Measurements from ENCODE around the gene KRTAP5-2.
A peak's percentile ranks its signal among the peaks of the same experiment; 100 is the strongest.
"Not testable (repeated sequence)": the region's sequence is repeated elsewhere in the genome, so short reads cannot be mapped to it uniquely, and the experiment has no call there.

KRTAP5-2 gene

DNA sequence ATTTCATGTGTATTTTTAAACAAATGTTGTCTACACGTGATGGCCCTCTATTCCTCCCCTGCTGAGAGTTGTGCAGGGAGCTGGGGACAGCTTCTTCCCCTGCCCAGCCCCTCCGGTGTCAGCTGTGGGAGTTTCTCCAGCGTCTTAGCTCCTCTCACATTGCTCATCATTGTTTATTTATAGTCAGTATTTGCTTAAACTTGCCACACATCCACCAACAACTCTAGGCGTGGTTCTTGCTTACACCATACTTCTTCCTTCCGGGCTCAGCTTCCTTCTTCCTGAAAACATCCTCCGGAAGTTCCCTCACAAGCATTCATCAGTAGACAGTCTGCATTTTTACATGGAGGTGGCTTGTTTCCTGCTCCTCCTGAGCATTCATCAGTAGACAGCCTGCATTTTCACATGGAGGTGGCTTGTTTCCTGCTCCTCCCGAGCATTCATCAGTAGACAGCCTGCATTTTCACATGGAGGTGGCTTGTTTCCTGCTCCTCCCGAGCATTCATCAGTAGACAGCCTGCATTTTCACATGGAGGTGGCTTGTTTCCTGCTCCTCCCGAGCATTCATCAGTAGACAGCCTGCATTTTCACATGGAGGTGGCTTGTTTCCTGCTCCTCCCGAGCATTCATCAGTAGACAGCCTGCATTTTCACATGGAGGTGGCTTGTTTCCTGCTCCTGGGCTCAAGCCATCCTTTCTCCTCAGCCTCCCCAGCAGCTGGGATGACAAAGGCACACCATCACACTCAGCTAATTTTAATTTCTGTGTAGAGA, 8.7 kb downstream of the KRTAP5-2 start:
- DNase-seq, result peak; percentile 61

DNA sequence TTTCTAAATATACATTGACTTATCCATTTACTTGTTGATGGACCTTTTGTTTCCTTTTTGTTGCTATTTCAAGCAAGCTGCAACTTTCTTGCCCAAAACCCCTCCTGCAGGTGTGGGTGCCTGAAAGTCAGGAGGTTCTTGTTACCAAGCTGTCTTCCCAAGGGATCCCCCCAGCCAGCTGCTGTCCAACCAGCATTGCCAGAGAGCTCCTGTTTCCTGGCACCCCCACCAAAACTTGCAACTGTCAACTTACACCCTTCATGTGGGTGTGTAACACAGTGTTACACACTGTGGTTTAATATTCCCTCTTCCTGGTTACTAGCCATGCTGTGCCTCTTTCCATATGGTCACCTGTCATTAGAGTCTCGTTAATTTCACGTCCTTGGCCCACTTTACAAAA, 11.4 kb downstream of the KRTAP5-2 start:
- no peak for DNase-seq

DNA sequence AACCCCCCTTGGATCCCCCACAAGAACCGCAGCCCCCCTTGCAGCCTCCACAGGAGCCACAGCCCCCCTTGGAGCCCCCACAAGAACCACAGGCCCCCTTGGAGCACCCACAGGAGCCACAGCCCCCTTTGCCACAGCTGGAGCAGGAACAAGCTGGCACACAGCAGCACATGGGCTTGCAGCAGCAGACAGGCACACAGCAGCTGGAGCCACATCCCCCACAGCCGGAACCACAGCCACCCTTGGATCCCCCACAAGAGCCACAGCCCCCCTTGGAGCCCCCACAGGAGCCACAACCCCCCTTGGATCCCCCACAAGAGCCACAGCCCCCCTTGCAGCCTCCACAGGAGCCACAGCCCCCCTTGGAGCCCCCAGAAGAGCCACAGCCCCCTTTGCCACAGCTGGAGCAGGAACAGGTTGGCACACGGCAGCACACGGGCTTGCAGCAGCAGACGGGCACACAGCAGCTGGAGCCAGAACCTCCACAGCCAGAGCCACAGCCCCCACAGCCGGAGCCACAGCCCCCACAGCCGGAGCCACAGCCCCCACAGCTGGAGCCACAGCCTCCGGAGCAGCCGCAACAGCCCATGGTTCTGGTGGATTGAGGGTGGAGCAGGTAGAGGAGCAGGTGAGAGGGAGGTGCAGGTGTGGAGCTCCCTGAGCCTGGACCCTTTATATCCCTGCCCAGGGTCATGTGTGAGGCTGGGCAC, 13.3 kb downstream of the KRTAP5-2 start, which contains the start of gene KRTAP5-1:
Gene KRTAP5-1 (minus strand): TSS at position 623 of the 710 bp plus-strand sequence. CDS start 34 bp downstream, at position 589.
- not testable (repeated sequence) for DNase-seq

DNA sequence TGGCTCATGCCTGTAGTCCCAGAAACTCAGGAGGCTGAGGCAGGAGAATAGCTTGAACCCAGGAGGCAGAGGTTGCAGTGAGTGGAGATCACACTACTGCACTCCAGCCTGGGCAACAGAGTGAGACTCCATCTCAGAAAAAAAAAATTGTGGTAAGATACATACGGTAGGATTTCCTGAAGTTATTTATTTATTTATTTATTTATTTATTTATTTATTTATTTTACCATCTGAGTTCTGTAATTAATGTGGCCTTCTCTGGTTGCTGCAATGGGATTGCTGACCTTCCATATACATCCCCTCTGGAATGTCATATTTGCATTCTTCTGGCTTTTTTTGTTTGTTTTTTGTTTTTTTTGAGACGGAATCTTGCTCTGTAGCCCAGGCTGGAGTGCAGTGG, 15.2 kb downstream of the KRTAP5-2 start:
- not testable (repeated sequence) for DNase-seq

DNA sequence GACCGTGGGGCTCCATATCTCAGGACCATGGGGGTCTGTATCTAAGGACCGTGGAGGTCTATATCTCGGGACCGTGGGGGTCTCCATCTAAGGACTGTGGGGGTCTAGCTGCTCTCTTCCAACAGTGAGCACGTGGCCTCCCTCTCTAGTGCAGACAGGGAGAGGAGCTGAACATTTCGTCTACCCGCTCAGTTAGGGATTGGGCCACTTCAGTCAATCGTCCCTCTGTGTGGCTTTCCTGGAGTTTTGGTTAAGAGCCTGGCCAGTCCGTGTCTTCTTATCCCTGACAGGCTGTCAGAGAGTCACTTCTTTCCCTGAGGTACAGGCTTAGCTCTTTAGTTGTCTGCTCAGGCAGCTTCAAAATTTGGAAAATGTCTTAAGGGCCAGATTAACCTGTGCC, 16.1 kb downstream of the KRTAP5-2 start:
- no peak for DNase-seq

DNA sequence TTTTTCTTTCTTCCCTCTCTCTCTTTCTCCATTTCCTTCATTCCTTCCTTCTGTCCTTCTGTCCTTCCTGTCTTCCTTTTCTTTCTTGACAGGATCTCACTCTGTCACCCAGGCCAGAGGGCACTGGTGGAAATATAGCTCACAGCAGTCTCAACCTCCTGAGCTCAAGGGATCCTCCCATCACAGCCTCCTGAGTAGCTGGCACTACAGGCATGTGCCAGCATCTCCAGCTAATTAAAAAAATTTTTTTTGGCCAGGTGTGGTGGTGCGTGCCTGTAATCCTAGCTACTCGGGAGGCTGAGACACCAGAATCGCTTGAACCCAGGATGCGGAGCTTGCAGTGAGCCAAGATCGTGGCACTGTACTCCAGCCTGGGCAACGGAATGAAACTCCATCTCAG, 21.3 kb downstream of the KRTAP5-2 start:
- no peak for DNase-seq

DNA sequence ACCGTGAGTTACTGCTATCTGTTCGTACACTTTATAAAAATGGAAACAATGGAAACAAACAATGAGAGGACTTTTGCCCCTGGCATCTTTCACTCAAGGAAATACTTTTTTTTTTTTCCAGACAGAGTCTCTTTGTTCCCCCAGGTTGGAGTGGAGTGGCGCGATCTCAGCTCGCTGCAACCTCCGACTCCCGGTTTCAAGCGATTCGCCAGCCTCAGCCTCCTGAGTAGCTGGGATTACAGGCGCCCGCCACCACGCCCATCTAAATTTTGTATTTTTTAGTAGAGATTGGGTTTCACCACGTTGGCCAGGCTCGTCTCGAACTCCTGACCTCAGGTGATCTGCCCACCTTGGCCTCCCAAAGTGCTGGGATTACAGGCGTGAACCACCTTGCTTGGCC, 22.3 kb downstream of the KRTAP5-2 start:
- not testable (repeated sequence) for DNase-seq

DNA sequence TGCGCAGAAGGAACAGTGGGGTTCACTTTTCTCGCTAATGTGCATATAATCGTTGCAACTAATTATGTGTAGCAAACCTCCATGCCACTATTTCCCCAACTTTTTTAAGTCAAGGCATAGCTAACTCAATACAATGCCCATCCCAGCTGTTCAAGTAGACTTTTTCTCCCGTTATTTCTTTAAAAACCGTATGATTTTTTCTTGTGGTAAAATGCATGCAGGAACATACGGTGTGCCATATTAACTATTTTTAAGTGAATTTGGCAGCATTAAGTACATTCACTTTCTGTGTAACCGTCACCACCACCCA, 23.2 kb downstream of the KRTAP5-2 start:
- DNase-seq, result no peak

DNA sequence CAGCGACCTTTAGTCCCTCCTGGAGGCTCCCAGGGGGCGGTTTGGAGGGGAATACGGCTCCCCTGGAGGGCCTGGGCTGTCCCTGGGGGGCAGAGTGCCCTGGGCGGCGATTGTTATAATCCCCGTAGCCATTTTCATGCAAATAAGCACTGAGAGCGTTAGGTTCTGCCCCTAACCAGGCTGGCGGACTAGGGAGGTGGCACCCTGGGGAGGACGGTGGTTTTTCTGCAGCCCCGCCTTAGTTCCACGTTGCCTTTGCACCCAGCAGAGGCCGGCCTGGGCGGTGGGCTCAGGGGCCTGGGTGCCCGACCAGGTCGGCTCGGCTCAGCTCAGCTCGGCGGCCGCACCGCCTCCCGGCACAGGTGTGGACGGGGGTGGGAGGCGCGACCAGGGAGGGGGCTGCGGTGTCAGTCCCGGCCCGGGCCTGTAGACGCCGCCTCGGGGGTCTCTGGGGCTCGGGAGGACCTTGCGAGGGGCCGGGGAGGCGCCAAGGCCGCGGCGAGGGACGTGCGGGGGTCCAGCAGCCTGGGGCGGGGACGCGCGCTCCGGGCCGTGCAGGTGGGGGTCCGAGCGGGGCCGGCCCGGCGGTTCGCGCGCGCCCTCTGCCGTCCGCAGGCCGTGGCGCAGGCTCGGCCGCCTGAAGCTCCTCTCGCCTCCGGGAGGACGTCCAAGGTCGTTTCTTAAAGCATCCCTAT, 23.7 kb downstream of the KRTAP5-2 start:
- DNase-seq, result peak; percentile 66

DNA sequence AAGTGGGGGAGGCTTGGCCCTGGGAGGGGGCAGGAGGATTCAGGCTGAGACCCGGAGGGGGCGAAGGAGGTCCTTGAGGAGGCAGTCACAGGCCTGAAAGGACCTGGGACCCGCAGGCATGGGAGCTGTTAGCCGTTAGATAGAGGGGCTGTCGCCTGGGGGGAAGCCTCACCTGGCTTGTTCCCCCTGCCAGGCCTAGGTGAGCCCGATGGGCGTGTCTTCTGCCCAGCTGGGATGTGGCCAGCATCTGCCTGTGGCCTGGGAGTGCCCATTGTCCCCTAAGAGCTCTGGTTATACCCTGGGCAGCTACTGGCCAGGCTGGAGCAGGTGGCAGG, 24.2 kb downstream of the KRTAP5-2 start:
- no peak for DNase-seq

DNA sequence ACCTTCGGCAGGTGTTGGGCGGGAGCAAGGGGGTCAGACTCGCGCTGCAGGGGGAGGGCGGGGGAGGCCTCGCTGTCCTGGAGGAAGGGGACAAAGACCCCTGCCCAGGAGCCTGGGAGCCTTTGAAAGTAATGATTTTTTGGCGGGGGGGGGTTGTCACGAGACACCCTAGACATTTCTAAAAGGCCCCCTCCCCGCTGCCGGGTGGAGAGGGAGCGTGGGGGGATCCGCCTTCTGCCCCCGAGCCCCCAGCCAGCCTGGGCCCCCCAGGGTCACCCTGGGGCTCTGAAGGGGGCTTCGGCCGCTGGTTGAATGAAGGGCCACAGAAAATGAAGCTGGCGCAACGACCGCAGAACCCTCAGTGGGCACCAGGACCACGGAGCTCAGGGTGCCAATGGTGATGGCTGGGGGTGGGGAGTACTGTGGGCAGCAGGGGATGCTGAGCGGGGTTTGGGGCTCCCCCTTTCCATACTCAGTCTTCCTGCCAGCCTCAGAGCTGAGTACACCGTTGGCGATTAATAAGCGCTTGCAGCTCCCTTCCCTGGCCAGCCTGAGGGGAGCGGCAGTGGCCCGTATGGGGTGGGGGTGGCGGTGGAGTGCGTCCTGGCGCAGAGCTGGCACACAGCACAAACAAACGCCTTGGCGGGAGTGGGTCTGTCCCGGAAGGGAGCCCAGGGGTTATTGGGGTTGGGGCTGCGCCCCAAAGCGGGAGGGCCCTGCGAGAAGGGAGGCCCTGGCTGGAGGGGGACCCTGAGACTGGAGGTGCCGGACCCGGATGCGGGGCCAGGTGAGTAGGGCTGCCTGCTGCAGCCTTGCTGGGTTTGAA, 24.8 kb downstream of the KRTAP5-2 start:
- peak; percentile 48 for DNase-seq

DNA sequence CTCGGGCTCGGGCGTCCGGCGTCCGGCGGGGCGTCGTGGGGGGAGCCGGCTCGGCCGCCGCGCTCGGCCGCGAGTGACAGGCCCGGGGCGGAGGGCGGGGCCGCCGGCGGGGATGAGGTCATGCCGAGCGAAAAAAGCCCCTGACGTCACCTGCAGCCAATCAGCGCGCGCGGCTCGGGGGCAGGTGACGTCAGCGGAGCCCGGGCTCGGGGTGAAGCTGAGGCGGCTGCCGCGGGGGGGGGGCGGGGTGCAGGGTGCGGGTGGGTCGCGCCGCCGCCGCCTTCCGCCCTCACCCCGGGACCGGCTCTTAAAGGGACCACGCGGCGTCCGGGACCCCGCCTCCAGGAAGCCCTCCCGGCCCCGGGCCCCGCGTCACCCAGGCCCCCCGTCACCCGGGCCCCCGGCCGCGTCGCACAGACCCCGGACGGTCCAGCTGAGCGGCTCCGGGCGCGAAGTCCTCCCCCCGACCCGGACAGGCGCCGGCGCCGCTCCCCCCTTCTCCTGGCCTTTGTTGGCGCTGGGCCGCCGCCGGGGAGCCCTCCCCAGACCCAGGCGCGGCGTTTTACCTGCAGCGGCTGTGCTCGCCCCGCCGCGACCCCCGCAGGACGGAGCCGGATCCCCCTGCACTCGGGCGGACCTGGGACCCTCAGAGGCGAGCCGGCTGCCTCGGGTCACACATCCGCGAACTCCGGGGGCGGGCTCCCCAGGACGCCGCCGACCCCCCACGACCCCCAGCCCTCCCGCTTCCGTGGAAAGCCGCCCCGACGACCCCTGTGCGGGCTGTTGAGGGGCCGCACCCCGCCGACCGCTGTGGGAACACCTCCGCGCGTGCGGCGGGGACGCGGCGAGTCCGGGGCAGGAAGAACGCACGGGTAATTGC, 25.7 kb downstream of the KRTAP5-2 start, which contains the start of gene DUSP8:
Gene DUSP8 (minus strand): TSS at position 75 of the 880 bp plus-strand sequence. CDS start 6,445 bp downstream, outside the sequence.
- peak; percentile 95 for DNase-seq

DNA sequence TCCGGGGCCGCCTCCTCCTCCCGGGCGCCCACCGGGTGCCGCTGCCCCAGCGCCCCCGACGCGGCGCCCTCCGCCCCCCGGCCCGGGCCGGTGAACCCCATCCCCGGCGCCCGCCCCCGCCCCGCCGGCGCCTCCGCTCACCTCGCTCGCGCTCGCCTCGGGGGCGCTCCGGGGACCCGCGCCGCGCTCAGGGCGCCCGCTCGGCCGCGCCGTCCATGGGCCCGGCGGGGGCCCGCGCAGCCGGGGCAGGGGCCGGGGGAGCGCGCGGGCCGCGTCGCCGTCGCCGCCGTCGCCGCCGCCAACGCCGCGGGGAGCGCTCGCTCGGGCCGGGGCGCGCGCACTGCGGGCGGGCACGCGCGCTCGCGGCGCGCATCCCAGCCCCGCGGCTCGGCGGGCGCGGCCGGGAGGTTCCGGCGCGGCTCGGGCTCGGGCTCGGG, 26.3 kb downstream of the KRTAP5-2 start:
- no peak for DNase-seq

DNA sequence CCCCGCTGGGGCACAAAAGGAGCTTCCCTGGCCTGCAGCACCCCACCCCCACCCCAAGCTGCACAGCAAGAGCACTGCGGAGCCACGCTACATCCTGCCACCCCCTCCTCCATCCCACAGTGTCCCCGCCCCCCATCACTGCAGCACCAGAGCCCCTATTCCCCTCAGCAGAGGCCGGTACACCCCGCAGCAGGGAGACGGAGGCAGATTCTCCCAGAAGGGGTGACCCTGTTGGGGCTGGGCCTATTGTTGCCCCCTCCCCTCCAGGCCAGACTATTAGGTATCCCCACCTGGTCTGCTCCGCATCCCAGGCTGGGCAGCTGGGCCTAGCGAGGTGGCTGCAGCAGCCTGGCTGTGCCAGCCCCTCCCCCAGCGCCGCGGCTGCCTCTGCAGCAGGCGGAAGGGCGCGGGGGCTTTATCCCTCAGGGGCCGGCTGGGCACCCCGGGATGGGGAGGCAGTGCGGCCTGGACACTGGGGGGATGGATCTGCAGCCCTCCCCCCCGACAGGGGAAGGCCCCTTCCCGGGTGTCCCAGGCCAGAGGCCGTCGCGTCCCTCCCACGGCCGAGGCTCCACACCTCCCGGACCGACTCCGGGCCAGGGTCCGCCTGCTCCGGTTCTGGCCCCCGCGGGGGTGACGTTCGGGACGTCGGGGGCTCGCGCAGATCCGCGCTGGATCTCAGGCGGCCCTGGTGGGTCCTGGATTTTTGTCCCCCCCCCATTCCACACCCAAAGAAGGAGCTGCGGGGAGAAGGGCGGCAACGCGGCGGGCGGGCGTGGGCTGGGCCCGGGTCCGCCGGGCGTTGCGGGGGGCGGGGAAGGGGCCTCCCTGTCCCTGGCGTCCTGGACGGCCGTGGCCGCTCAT, 27.0 kb downstream of the KRTAP5-2 start:
- DNase-seq, result no peak

DNA sequence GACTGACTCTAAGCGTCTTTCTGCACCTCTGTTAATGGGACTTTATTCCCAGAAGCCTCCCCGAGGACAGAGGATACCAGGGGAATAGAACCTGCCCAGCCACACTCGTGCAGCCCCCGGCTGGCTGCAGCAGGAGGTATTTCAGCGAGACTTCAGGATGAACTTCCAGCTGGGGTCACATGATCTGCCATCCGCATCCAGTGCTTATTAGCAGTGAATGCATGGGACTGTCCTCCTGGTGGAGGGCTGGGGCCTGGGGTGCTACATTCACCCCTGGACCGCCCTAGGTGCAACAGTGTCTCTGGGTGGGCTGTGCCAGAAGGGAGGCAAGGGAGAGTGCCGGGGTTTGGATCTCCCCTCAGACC, 27.6 kb downstream of the KRTAP5-2 start:
- DNase-seq, result no peak

DNA sequence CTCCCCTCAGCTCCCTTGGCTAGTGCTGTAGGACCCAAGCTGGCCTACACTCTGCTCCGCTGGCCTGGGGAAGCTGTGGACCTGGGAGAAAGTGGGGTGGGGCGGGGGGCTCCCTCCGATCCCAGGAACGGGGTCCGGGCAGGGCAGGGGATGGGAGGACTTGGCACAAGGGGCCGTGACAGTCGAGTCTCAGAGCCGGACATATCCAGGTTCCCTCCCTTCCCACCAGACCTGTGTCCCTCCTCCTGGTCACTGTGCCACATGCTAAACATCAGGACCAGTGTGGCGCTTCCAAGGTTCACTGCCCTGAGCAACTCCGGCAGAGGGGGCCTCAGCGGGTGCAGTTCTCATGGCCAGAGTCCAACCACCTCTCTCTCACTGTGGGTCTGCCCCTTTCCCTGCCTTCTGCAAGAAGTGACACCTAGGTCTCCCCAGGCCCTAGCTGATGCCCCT, 28.1 kb downstream of the KRTAP5-2 start:
- no peak for DNase-seq

DNA sequence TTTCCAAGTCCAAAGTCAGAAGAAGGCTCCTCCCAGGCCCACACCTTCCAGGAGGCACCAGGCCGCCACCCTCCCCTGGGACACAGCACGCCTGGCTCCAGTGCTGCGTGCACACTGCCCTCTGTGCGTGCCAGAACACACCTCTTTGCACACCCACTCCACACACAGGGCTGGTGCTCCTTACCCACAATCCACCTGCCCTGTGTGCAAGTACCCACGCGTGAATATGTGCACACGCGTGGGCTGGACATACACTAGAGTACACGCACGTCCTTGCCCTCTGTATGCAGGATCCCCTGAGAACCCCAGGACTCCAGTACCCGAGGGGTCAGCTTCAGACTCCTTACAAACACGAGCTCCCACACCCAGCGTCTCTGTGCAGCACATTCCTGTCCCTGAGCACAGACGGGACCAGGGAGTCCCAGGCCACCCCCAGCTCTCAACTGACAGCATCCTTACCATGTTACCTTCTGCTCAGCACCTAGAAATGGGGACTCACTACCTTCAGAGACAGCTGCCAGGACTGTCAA, 28.8 kb downstream of the KRTAP5-2 start:
- no peak for DNase-seq

DNA sequence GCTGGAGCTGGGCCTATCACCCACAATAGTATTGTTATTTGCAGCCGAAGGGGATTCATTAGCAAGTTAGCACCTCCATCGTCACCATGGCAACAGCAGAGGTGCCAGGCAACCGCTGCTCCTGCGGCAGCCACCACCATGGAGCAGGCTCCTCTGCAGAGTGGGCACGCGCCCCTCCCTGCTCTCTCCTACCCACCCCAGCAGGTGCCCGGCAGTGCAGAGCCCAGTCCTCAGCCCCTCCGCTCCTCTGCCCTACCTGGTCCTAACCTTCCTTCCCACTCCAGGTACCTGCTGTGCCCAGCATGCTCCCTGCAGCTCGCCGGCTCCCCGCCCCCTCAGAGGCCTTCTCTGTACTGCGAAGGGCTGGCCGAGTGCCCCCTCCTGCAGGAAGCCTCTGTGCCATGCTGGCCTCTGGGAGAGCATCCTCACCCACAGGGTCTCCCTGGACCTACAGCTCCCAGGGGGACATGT, 29.6 kb downstream of the KRTAP5-2 start:
- no peak for DNase-seq

DNA sequence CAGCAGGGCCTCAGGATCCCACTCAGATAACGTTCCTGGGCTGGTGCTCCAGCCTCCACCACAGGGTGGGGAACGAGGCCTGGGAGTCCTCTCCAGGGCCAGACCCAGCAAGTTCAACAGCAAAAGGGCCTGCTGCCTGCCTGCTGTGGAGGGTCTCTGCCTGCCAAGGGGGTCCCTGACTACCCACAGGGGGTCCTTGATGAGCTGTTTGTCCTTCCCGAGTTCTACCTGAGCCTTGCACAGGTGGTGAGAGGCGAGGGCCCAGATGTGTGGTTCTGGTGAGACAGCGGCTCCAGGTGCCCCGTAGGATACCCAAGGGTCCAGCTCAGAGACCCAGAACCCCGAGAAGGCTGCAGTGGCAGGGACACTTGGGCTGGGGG, 30.4 kb downstream of the KRTAP5-2 start:
- no peak for DNase-seq

DNA sequence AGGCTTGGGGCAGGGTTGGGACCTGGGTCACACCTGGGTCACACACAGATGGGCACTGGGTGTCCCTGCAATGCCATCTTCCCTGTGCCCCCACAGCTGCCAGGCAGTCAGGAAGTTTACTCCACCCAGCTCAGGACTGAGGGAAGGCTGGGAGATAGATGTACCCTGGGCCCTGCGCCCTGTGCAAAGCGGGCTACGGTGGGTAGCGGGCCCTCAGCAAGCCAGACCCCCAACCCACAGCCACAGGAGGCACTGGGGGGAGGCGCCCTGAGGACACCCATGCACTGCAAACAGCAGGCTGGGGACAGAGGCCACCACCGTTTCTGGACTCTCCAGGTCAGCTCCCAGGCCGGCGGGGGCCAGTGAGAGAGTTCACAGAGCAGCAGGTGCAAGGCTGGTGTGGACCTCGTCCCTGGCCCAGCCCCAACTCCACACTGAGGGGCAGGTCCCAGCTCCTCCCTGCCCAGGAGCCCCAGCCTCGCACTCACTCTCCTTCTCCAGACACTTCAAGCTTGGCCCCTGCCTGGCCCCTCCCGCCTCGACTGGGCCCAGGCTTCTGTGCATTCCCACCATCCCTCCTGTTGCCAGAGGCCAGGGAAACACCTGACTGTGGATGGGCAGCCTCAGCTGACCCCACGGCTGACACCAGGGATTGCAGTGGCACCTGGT, 30.9 kb downstream of the KRTAP5-2 start:
- no peak for DNase-seq
